ENCODE data around the gene EIF4E2. TPM values are rescaled to one million over a fixed set of nuclear protein-coding genes. Genes with fewer than 3 reads are reported as not detected.

EIF4E2 gene
- total RNA-seq, 1 donor from 2014 or later: 45.3 TPM

DNA sequence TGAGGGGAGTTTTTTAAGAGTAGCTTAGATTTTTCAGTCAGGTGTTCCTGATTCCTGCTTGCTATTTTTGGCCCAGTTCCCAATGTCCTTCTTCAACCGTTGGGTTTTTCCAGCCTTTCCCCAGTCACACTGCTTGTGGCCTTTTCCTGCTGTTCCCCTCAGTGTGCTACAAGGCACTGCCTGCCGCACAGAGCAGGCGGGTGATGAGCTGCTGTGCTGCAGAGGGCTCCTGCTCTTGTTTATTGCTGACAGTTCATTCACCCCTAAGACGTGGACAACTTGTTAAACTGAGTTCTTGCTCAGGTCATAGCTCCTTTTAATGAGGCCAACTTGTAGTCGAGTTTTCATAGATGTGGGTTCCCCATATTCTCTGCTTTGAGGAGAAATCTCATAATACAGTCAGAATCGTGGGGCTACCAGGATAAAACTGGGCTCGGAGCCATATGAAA lies 20.6 kb downstream of the EIF4E2 start:
- TF ChIP-seq CTCF (IDR thresholded peaks at IDR 0.05; ENCODE audit: insufficient read depth, low read length, severe bottlenecking): no peak
- Histone ChIP-seq H3K36me3 (ENCODE audit: control insufficient read depth, insufficient read depth, low read length) (peaks cover 20% of the 10 kb centered on the region), H3K4me3 (ENCODE audit: low read depth, low read length) (no peak overlapping the region), H3K27me3 (ENCODE audit: control insufficient read depth, insufficient read depth, low read length) (no peaks in the 10 kb centered on the region)
- FAIRE-seq (peak; percentile 86), DNase-seq (ENCODE audit: low read depth) (no peak)

GRCh38 chr2:232573042-232573441 lies 22.6 kb downstream of the EIF4E2 start:
- Histone ChIP-seq H3K27me3 (ENCODE audit: control insufficient read depth, insufficient read depth, low read length) (no peaks in the 10 kb centered on the region), H3K4me3 (ENCODE audit: low read depth, low read length) (no peak overlapping the region), H3K36me3 (ENCODE audit: control insufficient read depth, insufficient read depth, low read length) (peaks cover 15% of the 10 kb centered on the region)
- no peak for TF ChIP-seq CTCF (IDR thresholded peaks at IDR 0.05; ENCODE audit: insufficient read depth, low read length, severe bottlenecking)
- FAIRE-seq (no peak), DNase-seq (ENCODE audit: low read depth) (no peak)

DNA sequence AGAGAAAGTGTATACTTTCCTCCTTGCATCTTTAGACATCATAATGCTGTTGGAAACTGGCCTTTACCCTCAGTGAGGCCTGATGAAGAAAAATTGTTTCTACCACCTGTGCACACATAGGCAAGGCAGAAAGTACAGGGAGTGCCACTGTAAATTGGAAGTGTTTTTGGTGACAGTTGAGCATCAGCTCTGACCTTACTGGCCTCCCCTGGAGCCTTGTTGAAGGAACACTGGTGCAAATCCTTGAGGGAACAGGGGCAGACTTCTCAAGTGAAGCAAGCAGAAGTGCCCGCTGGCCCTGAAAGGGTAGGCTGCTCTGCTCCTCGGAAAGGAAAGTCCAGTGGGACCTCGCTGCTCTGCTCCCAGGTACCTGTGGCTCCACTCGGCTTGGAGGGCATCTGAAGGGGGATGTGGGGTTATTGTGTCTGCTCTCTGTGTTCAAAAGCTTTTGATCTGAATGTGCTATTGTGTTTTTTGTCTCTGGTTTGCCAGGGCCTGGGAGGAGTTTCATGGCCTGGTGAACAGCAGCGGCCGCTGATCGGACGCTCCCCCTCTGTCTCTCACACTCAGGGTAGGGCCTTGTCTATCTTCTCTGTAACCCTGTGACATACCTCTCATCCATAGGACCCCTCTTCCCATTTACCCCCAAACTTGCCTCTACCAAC lies 23.4 kb downstream of the EIF4E2 start:
- Histone ChIP-seq H3K36me3 (ENCODE audit: control insufficient read depth, insufficient read depth, low read length) (peaks cover 10% of the 10 kb centered on the region), H3K4me3 (ENCODE audit: low read depth, low read length) (no peak overlapping the region), H3K27me3 (ENCODE audit: control insufficient read depth, insufficient read depth, low read length) (no peaks in the 10 kb centered on the region)
- TF ChIP-seq CTCF (IDR thresholded peaks at IDR 0.05; ENCODE audit: insufficient read depth, low read length, severe bottlenecking): no peak
- FAIRE-seq (no peak), DNase-seq (ENCODE audit: low read depth) (no peak)

DNA sequence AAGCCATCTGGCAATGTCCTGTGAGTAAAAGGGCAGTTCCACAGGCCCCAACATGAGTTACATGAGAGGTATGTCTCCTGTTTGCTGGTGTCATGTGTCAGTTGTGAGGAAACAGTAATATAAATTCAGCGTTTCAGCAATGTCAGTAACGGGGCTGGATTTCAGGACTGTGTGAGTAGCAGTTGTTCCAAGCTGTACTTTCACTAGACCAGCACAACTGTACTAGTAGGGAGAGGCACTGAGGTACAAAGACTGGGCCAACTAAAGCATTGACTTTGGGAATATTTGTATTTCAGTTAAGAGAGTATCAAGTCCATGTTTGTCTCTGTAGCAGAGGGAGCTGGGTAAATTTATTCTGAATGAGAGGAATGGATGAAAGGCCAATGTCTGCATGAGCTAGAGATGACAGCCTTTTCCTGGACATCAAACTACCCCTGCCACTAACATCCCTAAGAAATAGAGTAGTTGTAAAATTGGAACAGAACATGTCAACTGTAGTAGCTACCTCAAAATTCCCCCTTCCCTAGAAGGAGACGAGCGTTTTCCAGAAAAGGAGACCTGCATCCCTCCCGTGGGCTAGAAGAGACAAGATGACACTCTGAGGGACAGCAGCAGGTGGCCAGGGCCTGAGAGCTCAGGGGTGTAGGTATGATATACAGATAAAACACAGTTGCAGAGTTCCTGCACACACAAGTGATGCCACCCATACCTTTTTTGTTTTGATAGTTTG lies 24.4 kb downstream of the EIF4E2 start:
- peak; percentile 40 for FAIRE-seq

GRCh38 chr2:232575404-232575746 lies 24.9 kb downstream of the EIF4E2 start:
- DNase-seq (ENCODE audit: low read depth) (no peak), FAIRE-seq (no peak)
- no peak overlapping the region for H3K4me3 ChIP-seq (ENCODE audit: low read depth, low read length)
- no peaks in the 10 kb centered on the region for H3K36me3 ChIP-seq (ENCODE audit: control insufficient read depth, insufficient read depth, low read length)
- H3K27me3 ChIP-seq (ENCODE audit: control insufficient read depth, insufficient read depth, low read length): no peaks in the 10 kb centered on the region
- TF ChIP-seq CTCF (IDR thresholded peaks at IDR 0.05; ENCODE audit: insufficient read depth, low read length, severe bottlenecking): no peak

More for the DNA sequence above, 24.4 kb downstream of the EIF4E2 start:
- no peak overlapping the region for H3K4me3 ChIP-seq (ENCODE audit: low read depth, low read length)
- TF ChIP-seq CTCF (IDR thresholded peaks at IDR 0.05; ENCODE audit: insufficient read depth, low read length, severe bottlenecking): no peak
- no peaks in the 10 kb centered on the region for H3K27me3 ChIP-seq (ENCODE audit: control insufficient read depth, insufficient read depth, low read length)
- peaks cover 2% of the 10 kb centered on the region for H3K36me3 ChIP-seq (ENCODE audit: control insufficient read depth, insufficient read depth, low read length)
- DNase-seq (ENCODE audit: low read depth): peak; percentile 74

Measured in bronchial epithelial cell (primary cell).